Measurements from ENCODE around the gene RBM19. TPM values are rescaled to one million over a fixed set of nuclear protein-coding genes. Genes with fewer than 3 reads are reported as not detected.

The RBM19 gene
- total RNA-seq, 2 experiments from 2014 or later, result 66.9 to 67.7 TPM

DNA sequence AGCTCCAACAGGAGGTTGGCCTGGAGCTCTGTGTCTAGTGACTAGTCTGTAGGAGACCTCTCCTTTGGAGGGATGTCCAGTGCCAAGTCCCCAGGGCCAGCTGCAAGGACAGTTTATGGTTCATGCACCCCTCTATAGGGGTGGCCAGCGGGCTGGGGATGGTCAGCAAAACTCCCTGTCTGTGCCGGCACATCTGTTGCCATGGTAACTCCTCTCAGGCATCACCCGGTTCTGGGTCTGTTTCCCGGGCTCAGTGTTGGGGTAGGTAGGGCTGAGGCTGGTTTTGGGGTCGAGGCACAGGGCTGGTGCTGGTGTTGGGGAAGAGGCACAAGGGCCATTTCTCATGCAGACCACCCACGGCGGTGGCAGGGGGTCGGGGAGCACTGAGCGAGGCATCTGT is 196.8 kb downstream of the RBM19 start:
- intact Hi-C loops (cut with micrococcal nuclease), result no loop called here
- no peak overlapping the region for H3K4me3 Mint-ChIP-seq
- H3K36me3 Mint-ChIP-seq (ENCODE audit: low read depth), result no peaks in the 10 kb centered on the region
- H3K27ac Mint-ChIP-seq, result no peak overlapping the region
- POLR2A ChIA-PET, result no interaction called here
- no peaks in the 10 kb centered on the region for H3K4me1 Mint-ChIP-seq (ENCODE audit: low read depth)
- peaks cover 12% of the 10 kb centered on the region for H3K27me3 Mint-ChIP-seq
- CTCF ChIA-PET, result no interaction called here
- no peak for DNase-seq
- H3K9me3 Mint-ChIP-seq, result no peaks in the 10 kb centered on the region
- TF ChIP-seq, protein P1, sequence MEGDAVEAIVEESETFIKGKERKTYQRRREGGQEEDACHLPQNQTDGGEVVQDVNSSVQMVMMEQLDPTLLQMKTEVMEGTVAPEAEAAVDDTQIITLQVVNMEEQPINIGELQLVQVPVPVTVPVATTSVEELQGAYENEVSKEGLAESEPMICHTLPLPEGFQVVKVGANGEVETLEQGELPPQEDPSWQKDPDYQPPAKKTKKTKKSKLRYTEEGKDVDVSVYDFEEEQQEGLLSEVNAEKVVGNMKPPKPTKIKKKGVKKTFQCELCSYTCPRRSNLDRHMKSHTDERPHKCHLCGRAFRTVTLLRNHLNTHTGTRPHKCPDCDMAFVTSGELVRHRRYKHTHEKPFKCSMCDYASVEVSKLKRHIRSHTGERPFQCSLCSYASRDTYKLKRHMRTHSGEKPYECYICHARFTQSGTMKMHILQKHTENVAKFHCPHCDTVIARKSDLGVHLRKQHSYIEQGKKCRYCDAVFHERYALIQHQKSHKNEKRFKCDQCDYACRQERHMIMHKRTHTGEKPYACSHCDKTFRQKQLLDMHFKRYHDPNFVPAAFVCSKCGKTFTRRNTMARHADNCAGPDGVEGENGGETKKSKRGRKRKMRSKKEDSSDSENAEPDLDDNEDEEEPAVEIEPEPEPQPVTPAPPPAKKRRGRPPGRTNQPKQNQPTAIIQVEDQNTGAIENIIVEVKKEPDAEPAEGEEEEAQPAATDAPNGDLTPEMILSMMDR (IDR thresholded peaks at IDR 0.05), result no peak
- no peak for ATAC-seq

DNA sequence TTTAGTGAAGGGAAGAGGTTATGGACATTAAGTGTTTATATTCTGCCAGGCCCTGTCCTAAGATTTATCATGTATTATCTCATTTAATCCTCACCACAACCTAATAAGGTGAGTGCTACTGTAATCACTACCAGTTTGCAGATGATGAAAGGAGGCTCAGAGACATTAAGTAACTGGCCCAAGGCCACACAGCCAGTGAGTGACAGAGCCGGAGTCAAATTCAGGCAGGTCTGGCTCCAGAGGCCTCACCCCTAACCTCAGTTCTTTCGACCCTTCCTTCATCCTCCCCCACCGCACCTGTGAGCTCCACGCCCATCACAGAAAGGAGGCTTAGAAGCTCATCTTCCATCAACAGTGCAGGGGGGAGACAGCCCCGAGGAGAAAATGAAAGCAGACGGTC is 197.3 kb downstream of the RBM19 start:
- ATAC-seq (no peak), DNase-seq (no peak)
- H3K9me3 Mint-ChIP-seq, result no peaks in the 10 kb centered on the region
- no peaks in the 10 kb centered on the region for H3K4me1 Mint-ChIP-seq (ENCODE audit: low read depth)
- H3K27ac Mint-ChIP-seq, result no peak overlapping the region
- H3K4me3 Mint-ChIP-seq, result no peak overlapping the region
- intact Hi-C loops (cut with micrococcal nuclease), result no loop called here
- ChIA-PET CTCF (no interaction called here), POLR2A (no interaction called here)
- H3K36me3 Mint-ChIP-seq (ENCODE audit: low read depth), result no peaks in the 10 kb centered on the region
- H3K27me3 Mint-ChIP-seq, result peaks cover 11% of the 10 kb centered on the region
- TF ChIP-seq, protein P1 (IDR thresholded peaks at IDR 0.05), result no peak

DNA sequence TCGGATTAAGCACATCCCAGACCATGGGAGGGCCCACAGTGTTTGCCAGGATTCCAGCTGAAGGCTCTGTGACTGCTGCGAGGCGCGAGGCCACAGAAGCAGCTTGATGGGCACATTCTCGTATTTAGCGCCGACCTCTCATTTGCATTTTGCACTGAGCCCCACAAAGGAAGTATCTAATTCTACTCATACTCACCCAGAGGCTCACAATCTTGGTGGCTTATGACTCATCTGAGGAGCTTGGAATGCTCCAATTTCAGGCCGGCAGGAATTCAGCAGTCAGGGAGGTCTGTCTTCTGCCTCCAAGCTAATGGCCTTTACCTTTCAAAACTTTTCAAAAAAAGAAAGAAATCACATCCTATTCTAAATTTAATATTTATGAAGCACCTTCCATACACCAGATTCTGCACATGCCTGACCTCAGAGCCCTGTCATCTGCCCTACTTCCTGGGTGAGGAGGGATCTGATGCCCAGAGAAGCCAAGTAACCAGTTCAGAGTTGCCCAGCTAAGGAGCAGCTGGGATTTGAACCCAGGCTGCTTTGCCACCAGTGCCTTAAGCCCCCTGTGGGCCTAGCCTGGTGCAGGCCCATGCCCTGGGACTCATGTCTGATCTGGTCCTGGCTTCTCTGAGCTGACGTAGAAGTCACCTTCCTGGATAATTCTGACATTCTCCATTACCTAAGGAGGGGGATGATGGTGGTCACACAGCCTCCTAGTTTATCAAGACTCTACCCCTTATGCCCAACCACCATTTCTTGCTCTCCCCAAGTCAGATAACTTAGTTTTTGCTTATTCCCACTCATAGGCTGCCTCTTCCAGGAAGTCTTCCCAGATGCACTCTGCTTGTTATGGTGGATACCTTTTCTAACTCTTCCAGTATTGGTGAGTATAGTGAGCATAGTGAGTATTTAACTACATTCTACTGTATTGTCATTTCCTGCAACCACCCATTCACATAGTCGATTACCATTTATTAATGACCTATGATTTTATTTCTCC is 198.9 kb downstream of the RBM19 start:
- no peak overlapping the region for H3K27ac Mint-ChIP-seq
- TF ChIP-seq, protein P1 (IDR thresholded peaks at IDR 0.05), result no peak
- POLR2A ChIA-PET, result no interaction called here
- ATAC-seq (no peak), DNase-seq (no peak)
- H3K36me3 Mint-ChIP-seq (ENCODE audit: low read depth), result no peaks in the 10 kb centered on the region
- no peaks in the 10 kb centered on the region for H3K9me3 Mint-ChIP-seq
- H3K4me3 Mint-ChIP-seq, result no peak overlapping the region
- intact Hi-C loops (cut with micrococcal nuclease), result no loop called here
- H3K27me3 Mint-ChIP-seq, result peaks cover 14% of the 10 kb centered on the region
- CTCF ChIA-PET, result interaction anchor here (0.8 kb wide), 1 partner anchor 120 kb away, joined by 3 read pairs; no protein-coding TSS in a partner anchor
- H3K4me1 Mint-ChIP-seq (ENCODE audit: low read depth), result no peaks in the 10 kb centered on the region
